ENCODE data around the gene CYP2E1. TPM values are rescaled to one million over a fixed set of nuclear protein-coding genes. Genes with fewer than 3 reads are reported as not detected.

CYP2E1 gene
- polyA plus RNA-seq, 1 of the 3 experiments (the other 2 are of a cell fraction) = 0.61 TPM

DNA sequence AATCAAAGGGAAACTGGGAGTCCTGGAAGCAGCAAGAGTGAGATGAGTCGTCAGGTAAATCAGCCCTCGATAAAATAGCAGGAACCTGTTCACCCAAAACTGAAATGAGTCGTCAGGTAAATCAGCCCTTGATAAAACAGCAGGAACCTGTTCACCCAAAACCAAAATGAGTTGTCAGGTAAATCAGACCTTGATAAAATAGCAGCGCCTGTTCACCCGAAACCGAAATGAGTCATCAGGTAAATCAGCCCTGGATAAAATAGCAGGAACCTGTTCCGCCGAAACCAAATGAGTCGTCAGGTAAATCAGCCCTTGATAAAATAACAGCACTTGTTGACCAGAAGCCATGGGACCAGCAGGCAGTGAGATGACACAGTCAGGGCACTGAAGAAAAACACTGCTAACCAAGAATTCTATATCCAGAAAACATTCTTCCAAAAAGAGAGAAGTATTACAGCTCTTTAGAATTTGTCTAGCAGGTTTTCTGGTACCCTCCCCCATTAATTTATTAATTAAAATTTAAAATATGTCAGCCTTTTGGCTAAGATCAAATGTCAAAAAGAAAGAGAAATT, 3.4 kb upstream of the CYP2E1 start:
- Histone ChIP-seq H3K9ac (no peak overlapping the region), H3K79me2 (ENCODE audit: insufficient read depth) (no peaks in the 10 kb centered on the region), H3K4me2 (no peak overlapping the region), H3K4me3 (ENCODE audit: low read depth in 2 of 2, low read length in 1 of 2) (no peak overlapping the region), H3K9me2 (no peaks in the 10 kb centered on the region), H3K36me3 (replicated peaks in 1 of 2; ENCODE audit: control insufficient read depth in 1 of 2, insufficient read depth in 2 of 2, low read length in 1 of 2) (no peaks in the 10 kb centered on the region), H3K9me3 (peaks cover 4% of the 10 kb centered on the region; the same call in 1 of the 2 replicates), H4K20me1 (ENCODE audit: insufficient read depth) (no peaks in the 10 kb centered on the region), H2AFZ (ENCODE audit: low read depth) (no peak overlapping the region), H3K4me1 (ENCODE audit: control insufficient read depth in 1 of 2, insufficient read depth in 2 of 2, low read depth in 1 of 2, low read length in 1 of 2) (peaks cover 0 to 4% of the 10 kb centered on the region in 2 experiments; a peak in 2 of 4 replicates), H3K27ac (ENCODE audit: low read depth in 2 of 2, low read length in 1 of 2) (no peak overlapping the region), H3F3A (replicated peaks; ENCODE audit: insufficient read depth) (no peaks in the 10 kb centered on the region), H3K27me3 (ENCODE audit: insufficient read depth) (peaks cover 20% of the 10 kb centered on the region; the same call in 1 of the 2 replicates)
- no peak for TF ChIP-seq TAF1 (IDR thresholded peaks at IDR 0.05; ENCODE audit: borderline replicate concordance, low read depth, low read length)
- TF ChIP-seq EP300 (IDR thresholded peaks at IDR 0.05; ENCODE audit: borderline replicate concordance in 1 of 2, low read depth in 1 of 2, low read length in 1 of 2) = no peak
- TF ChIP-seq MXI1 (IDR thresholded peaks at IDR 0.05; ENCODE audit: low read depth, low read length) = no peak
- TF ChIP-seq RXRA (IDR thresholded peaks at IDR 0.05; ENCODE audit: borderline replicate concordance, low read depth) = no peak
- no peak for TF ChIP-seq USF1 (IDR thresholded peaks at IDR 0.05; ENCODE audit: borderline replicate concordance, low read depth)
- no peak for TF ChIP-seq NRF1 (IDR thresholded peaks at IDR 0.05; ENCODE audit: low read depth, low read length)
- TF ChIP-seq PBX3 (IDR thresholded peaks at IDR 0.05) = no peak
- TF ChIP-seq FOXM1 (IDR thresholded peaks at IDR 0.05; ENCODE audit: low read depth) = no peak
- TF ChIP-seq RFX5 (IDR thresholded peaks at IDR 0.05; ENCODE audit: low read length) = no peak
- no peak for TF ChIP-seq NFIC (IDR thresholded peaks at IDR 0.05; ENCODE audit: borderline replicate concordance)
- no peak for TF ChIP-seq SIN3A (IDR thresholded peaks at IDR 0.05; ENCODE audit: borderline replicate concordance, low read depth, low read length)
- 47% methylated on average over 9 of the region's 9 CpGs for WGBS (ENCODE audit: low lambda C conversion rate)
- CTCF ChIA-PET = interaction anchor here (0.7 kb wide), 1 partner anchor 399 kb away, joined by 3 read pairs; no protein-coding TSS in a partner anchor
- POLR2A ChIA-PET = no interaction called here
- DNase-seq = no peak

DNA sequence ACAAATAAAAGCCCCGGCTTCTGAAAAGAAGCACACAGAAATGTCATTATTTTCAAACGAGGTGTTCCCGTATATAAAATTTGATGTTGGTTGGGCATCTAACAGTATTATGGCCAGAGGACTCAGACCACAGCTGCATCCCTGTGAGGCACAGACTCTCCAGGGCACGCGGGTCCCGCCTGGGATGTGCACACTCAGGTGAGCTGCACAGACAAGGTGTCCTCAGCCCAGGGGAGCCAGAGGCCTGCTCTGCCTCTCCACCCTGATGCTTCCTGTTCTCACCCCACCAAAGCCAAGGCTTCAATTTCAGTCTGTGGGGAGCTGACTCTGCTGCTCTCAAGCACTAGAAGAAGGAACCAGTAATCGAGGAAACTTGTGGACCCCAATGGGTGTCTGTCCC, 1.7 kb upstream of the CYP2E1 start:
- 30% methylated on average over 4 of the region's 7 CpGs for WGBS (ENCODE audit: low lambda C conversion rate)
- POLR2A ChIA-PET = no interaction called here
- Histone ChIP-seq H3K4me1 (ENCODE audit: control insufficient read depth in 1 of 2, insufficient read depth in 2 of 2, low read depth in 1 of 2, low read length in 1 of 2) (peaks cover 0 to 4% of the 10 kb centered on the region in 2 experiments; a peak in 2 of 4 replicates), H4K20me1 (ENCODE audit: insufficient read depth) (no peaks in the 10 kb centered on the region), H3K4me2 (no peak overlapping the region), H3K79me2 (ENCODE audit: insufficient read depth) (no peaks in the 10 kb centered on the region), H3K4me3 (ENCODE audit: low read depth in 2 of 2, low read length in 1 of 2) (no peak overlapping the region), H3F3A (replicated peaks; ENCODE audit: insufficient read depth) (no peaks in the 10 kb centered on the region), H2AFZ (ENCODE audit: low read depth) (no peak overlapping the region), H3K27ac (ENCODE audit: low read depth in 2 of 2, low read length in 1 of 2) (no peak overlapping the region), H3K9ac (no peak overlapping the region), H3K27me3 (ENCODE audit: insufficient read depth) (peaks cover 38% of the 10 kb centered on the region; the same call in 1 of the 2 replicates), H3K36me3 (replicated peaks in 1 of 2; ENCODE audit: control insufficient read depth in 1 of 2, insufficient read depth in 2 of 2, low read length in 1 of 2) (no peaks in the 10 kb centered on the region), H3K9me3 (peaks cover 4% of the 10 kb centered on the region; the same call in 1 of the 2 replicates), H3K9me2 (no peaks in the 10 kb centered on the region)
- CTCF ChIA-PET = no interaction called here
- TF ChIP-seq GATA2 (CRISPR knock-in tag; IDR thresholded peaks at IDR 0.05) = no peak
- TF ChIP-seq EP300 (IDR thresholded peaks at IDR 0.05; ENCODE audit: borderline replicate concordance in 1 of 2, low read depth in 1 of 2, low read length in 1 of 2) = no peak
- no peak for TF ChIP-seq PBX3 (IDR thresholded peaks at IDR 0.05)
- TF ChIP-seq NFIC (IDR thresholded peaks at IDR 0.05; ENCODE audit: borderline replicate concordance) = no peak
- no peak for DNase-seq
